ENCODE results near the gene ZNF232.
"Not testable (repeated sequence)": the region's sequence is repeated elsewhere in the genome, so short reads cannot be mapped to it uniquely, and the experiment has no call there.

Gene ZNF232

DNA sequence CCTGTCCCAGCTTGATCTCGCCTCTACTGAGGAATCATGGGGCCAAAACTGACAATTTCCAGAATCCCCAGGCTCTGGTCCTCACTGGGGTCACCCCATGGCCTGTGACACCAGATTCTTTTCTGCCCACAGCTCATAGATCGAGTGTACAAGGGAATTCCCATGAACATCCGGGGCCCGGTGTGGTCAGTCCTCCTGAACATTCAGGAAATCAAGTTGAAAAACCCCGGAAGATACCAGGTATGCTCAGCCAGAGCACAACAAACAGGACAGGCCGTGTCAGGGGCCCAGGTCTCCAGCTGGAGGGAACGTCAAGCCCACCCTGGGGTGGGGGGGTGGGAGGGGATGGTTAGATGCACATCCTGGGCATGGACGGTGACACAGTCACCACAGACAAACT is 21.6 kb upstream of the ZNF232 start:
- H3K27me3 Mint-ChIP-seq = peaks cover 18% of the 10 kb centered on the region
- no peaks in the 10 kb centered on the region for H3K4me1 Mint-ChIP-seq
- no peak overlapping the region for H3K4me3 Mint-ChIP-seq
- H3K36me3 Mint-ChIP-seq = no peaks in the 10 kb centered on the region
- H3K9me3 Mint-ChIP-seq = no peaks in the 10 kb centered on the region
- CTCF ChIA-PET = no interaction called here
- no peak for DNase-seq
- no peak overlapping the region for H3K27ac Mint-ChIP-seq

DNA sequence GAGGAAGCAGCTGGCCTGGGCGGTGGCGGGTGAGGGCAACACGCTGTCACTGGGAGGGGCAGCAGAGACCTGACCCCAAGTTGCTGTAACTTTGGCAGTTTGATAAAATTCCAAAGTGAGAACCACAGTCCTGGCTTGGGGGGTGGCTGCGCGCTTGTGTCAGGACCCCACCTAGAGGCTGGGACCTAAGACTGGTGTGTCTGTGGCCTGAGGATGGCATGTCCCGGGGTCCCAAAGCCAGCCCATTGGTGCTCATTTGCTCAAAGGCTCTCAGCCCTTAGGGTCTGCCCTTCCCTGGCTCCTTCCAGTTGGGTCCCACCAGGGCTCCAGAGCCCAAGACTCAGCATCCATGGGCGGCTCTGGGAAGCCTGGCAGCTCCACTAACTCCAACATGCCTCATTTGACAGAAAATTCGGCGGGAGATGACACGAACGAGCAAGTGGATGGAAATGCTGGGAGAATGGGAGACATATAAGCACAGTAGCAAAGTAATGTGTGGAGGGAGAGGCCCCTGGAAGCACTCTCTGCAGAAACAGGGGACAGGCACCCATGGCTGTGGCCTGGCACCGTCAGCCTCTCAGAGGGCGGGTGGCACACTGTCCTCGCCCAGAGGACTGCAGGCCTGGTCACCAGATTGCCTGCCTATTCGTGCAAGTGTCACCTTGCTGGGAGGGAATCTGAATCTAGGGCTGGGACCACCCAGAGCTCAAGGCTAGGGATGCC is 21.0 kb upstream of the ZNF232 start:
- DNase-seq, H3K27ac Mint-ChIP-seq, H3K4me3 Mint-ChIP-seq, H3K4me1 Mint-ChIP-seq, CTCF ChIA-PET, H3K36me3 Mint-ChIP-seq, H3K9me3 Mint-ChIP-seq: not testable (repeated sequence)
- peaks cover 18% of the 10 kb centered on the region for H3K27me3 Mint-ChIP-seq

GRCh38 chr17:5131799-5132502 is 20.3 kb upstream of the ZNF232 start:
- H3K9me3 Mint-ChIP-seq, H3K27ac Mint-ChIP-seq, CTCF ChIA-PET, H3K4me1 Mint-ChIP-seq, DNase-seq, H3K4me3 Mint-ChIP-seq, H3K36me3 Mint-ChIP-seq: not testable (repeated sequence)
- peaks cover 23% of the 10 kb centered on the region for H3K27me3 Mint-ChIP-seq

GRCh38 chr17:5131146-5131715 is 19.6 kb upstream of the ZNF232 start:
- Mint-ChIP-seq H3K4me1 (no peaks in the 10 kb centered on the region), H3K27ac (no peak overlapping the region), H3K9me3 (no peaks in the 10 kb centered on the region), H3K36me3 (no peaks in the 10 kb centered on the region), H3K4me3 (no peak overlapping the region), H3K27me3 (peaks cover 27% of the 10 kb centered on the region)
- DNase-seq = no peak
- CTCF ChIA-PET = no interaction called here

- DNase-seq, H3K27ac Mint-ChIP-seq, H3K9me3 Mint-ChIP-seq, CTCF ChIA-PET, H3K4me3 Mint-ChIP-seq, H3K36me3 Mint-ChIP-seq, H3K4me1 Mint-ChIP-seq: not testable (repeated sequence)
- H3K27me3 Mint-ChIP-seq = peaks cover 32% of the 10 kb centered on the region
These were observed 19.0 kb upstream of the ZNF232 start for GRCh38 chr17:5130687-5131086.

DNA sequence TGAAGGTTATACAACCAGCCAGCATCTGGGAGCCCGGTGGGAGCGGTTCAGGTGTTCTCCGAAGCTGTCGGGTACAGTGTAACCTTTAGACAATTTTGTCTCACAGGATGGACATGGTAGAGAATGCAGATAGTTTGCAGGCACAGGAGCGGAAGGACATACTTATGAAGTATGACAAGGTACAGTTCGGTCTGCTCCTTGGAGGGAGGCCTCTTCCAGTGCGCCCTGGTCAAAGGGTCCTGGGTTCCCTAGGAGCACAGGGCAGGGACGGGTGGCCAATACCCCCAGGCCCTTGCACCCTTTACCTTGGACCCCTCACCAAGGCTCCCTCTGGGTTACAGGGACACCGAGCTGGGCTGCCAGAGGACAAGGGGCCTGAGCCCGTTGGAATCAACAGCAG is 18.6 kb upstream of the ZNF232 start:
- peaks cover 35% of the 10 kb centered on the region for H3K27me3 Mint-ChIP-seq
- H3K36me3 Mint-ChIP-seq, H3K9me3 Mint-ChIP-seq, H3K4me1 Mint-ChIP-seq, H3K27ac Mint-ChIP-seq, CTCF ChIA-PET, H3K4me3 Mint-ChIP-seq, DNase-seq: not testable (repeated sequence)

- H3K9me3 Mint-ChIP-seq, CTCF ChIA-PET, H3K27ac Mint-ChIP-seq, DNase-seq, H3K4me1 Mint-ChIP-seq, H3K4me3 Mint-ChIP-seq, H3K36me3 Mint-ChIP-seq: not testable (repeated sequence)
- peaks cover 37% of the 10 kb centered on the region for H3K27me3 Mint-ChIP-seq
These were observed 18.1 kb upstream of the ZNF232 start for GRCh38 chr17:5129770-5130169.

DNA sequence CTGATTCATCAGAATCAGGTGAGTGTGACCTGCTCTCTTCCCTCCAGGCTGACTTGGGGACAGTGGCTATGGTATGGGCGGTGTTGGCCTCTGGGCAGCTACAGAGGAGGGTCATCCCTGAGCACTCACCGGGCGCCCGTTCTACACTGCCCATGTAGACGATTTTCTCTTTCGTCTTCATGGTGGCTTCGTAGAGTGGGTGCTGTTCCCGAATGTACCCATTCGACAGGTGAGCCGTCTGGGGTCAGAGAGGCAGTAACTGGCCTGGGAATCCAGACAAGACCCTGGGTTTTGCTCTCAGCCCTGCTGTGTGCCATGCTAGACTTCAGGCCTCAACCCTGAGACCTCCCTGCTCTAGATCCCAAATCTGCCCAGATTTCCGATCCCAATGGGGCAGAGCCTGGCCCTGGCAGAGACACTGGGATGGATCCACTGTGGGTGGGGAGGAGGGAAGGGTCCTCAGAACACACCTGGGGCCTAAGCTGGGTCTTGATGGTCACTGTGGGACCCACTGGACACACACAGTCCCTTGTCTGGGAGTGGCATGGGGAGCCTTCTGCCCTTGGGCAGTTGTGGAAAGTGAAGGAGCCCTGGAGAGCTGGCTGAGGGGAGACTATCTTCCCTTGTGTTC is 17.3 kb upstream of the ZNF232 start:
- H3K4me3 Mint-ChIP-seq = no peak overlapping the region
- CTCF ChIA-PET = no interaction called here
- peaks cover 40% of the 10 kb centered on the region for H3K27me3 Mint-ChIP-seq
- no peak for DNase-seq
- H3K4me1 Mint-ChIP-seq = no peaks in the 10 kb centered on the region
- no peaks in the 10 kb centered on the region for H3K36me3 Mint-ChIP-seq
- H3K9me3 Mint-ChIP-seq = no peaks in the 10 kb centered on the region
- H3K27ac Mint-ChIP-seq = no peak overlapping the region

GRCh38 chr17:5128387-5128786 is 16.7 kb upstream of the ZNF232 start:
- H3K4me3 Mint-ChIP-seq, H3K4me1 Mint-ChIP-seq, CTCF ChIA-PET, DNase-seq, H3K36me3 Mint-ChIP-seq, H3K27ac Mint-ChIP-seq, H3K9me3 Mint-ChIP-seq: not testable (repeated sequence)
- peaks cover 42% of the 10 kb centered on the region for H3K27me3 Mint-ChIP-seq

DNA sequence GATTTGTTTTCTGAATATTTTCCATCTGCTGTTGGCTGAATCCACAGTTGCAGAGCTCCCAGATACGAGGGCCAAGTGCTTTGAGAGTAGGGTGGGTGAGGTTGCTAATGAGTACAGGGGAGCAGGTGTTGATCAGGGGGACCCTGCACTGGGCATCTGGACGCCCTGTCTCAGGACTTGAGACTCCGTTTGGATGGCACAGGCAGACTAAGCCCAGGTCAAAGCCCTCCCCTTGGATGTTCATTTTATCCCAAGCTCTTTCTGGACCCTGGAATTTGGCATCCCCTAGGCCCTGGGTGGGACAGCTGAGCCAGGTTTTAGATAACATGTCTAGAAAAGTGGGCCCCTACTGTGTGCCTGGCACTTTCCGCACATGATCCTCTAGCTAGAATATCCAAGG is 16.2 kb upstream of the ZNF232 start:
- CTCF ChIA-PET = no interaction called here
- H3K27ac Mint-ChIP-seq = no peak overlapping the region
- no peaks in the 10 kb centered on the region for H3K4me1 Mint-ChIP-seq
- no peaks in the 10 kb centered on the region for H3K36me3 Mint-ChIP-seq
- peaks cover 44% of the 10 kb centered on the region for H3K27me3 Mint-ChIP-seq
- H3K9me3 Mint-ChIP-seq = no peaks in the 10 kb centered on the region
- no peak overlapping the region for H3K4me3 Mint-ChIP-seq
- DNase-seq = no peak

DNA sequence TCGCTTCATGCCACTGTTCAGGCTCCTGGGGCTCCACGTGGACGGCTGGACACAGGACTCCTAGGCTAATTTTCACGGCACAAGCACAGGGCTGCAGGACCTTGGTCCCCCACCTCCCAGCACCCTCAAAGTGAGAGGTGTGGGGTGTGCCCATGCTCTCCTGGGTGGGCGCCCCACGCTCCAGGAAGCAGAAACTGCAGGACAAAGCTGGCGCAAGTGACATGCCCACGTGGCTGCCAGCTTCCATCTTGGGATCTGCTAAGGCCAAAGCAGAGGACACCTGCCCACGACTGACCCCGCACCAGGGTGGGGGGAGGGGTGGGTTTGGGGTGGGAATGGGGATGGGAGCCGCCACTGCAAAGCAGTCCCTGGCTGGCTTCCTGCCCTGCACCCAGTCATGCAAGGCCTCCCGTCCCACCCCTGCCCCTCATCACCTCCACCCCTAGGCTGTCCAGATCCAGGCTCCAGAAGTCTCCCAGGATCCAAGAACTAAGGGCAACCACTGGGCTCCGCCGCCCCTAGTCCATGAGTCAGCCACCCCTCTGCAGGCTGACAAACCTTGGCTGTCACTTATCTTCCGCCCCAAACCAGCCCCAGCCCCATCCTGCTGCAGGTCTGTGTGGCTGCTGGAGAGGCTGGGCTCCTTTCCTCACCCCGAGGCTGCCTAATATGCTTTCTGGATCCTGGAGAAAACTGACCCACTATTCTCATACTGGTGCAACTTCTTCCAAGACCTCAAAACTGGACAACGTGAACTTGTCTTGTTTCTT is 15.2 kb upstream of the ZNF232 start:
- H3K36me3 Mint-ChIP-seq = no peaks in the 10 kb centered on the region
- peaks cover 51% of the 10 kb centered on the region for H3K27me3 Mint-ChIP-seq
- no peak for DNase-seq
- H3K4me1 Mint-ChIP-seq = peaks cover 3% of the 10 kb centered on the region
- H3K4me3 Mint-ChIP-seq = no peak overlapping the region
- no peaks in the 10 kb centered on the region for H3K9me3 Mint-ChIP-seq
- no peak overlapping the region for H3K27ac Mint-ChIP-seq
- CTCF ChIA-PET = no interaction called here

- CTCF ChIA-PET, H3K9me3 Mint-ChIP-seq: not testable (repeated sequence)
- H3K27me3 Mint-ChIP-seq = peaks cover 66% of the 10 kb centered on the region
These were observed 13.2 kb upstream of the ZNF232 start for GRCh38 chr17:5124896-5125295.

DNA sequence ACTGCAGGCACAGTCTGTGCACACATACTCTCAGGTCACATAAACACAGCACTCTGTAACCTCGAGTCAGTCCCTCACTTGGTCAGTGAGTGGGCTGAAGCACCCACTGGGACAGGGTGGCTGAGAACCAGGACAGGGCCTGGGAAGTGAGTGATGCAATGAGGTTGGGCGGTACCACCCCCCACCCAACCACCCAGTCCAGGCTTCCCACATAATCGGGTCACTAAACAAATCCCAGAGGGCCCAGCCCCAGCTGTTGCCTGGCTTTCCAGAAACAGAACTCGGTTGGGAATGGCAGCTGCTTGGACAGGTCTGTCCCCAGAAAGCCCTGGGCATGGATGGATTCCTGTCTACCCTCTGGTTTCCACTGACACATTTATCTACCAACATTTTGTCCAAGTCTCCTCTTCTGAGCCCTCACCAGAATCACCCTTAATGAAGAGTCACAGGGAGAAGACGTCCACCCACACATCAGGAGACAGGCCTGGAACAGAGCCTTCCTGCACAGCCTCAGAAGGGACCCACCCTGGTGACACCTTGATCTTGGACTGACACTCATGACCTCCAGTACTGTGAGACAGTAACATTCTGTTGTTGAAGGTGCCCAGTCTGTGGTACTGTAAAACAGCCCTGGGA is 12.6 kb upstream of the ZNF232 start:
- H3K9me3 Mint-ChIP-seq, H3K27ac Mint-ChIP-seq, H3K4me3 Mint-ChIP-seq, H3K36me3 Mint-ChIP-seq, DNase-seq, CTCF ChIA-PET, H3K4me1 Mint-ChIP-seq: not testable (repeated sequence)
- peaks cover 73% of the 10 kb centered on the region for H3K27me3 Mint-ChIP-seq

More at GRCh38 chr17:5124896-5125295, 13.2 kb upstream of the ZNF232 start:
- H3K36me3 Mint-ChIP-seq, H3K27ac Mint-ChIP-seq, H3K4me3 Mint-ChIP-seq, DNase-seq, H3K4me1 Mint-ChIP-seq: not testable (repeated sequence)

All from activated naive CD4-positive, alpha-beta T cell treated with anti-CD3 and anti-CD28 coated beads, Interleukin-2, amount 10 ng/mL, durations not matched to agents 7 days and 5 days (primary cell).